K562 (cell line): ENCODE results near the gene BAIAP2. TPM values are rescaled to one million over a fixed set of nuclear protein-coding genes. Genes with fewer than 3 reads are reported as not detected.

ENCODE experiments used
- ATAC-seq: fragments of 200-7000 bp; cut with Tn5 transposase; 3 replicates; pipeline ENCODE4 v1.9.1; 2020; ENCODE audit warnings: moderate library complexity
- BruUV-seq: library from RNA; stranded (reverse); fragments of 400-500 nt; replicated peaks from 2 replicates; lab custom pipeline; 2021; lab: Mats Ljungman, UMichigan
- CTCF ChIA-PET: fragments of 300-600 bp; formaldehyde crosslinking; extraction: SDS; loops from one replicate; lab custom pipeline; 2021; ENCODE audit warnings: low intra/inter-chr PET ratio; lab: Yijun Ruan, JAX
- POLR2A ChIA-PET: fragments of 300-600, 350-650 bp; sonication (Branson Sonifier 250); formaldehyde crosslinking; extraction: SDS; loops from one replicate; lab custom pipeline; 2021; ENCODE audit warnings: antibody characterized with exemption, inconsistent platforms; lab: Yijun Ruan, JAX
- DNase-seq, 4 experiments: peaks; one replicate each; pipeline versions ENCODE4 v3.0.0 to v3.0.0-alpha.2; 2011 to 2018; ENCODE audit warnings: low spot score in 3 of 4, mixed read lengths in 3 of 4; ENCODE audit errors: extremely low read depth in 1 of 4
- FAIRE-seq: peaks from 2 replicates; lab custom pipeline; 2011; peaks lifted over from hg19 to GRCh38; lab: Jason Lieb, UNC
- H2AFZ ChIP-seq: 2 replicates; pipeline ENCODE4 v1.6.0; 2011; ENCODE audit warnings: low read depth, low read length, control low read depth, inconsistent platforms
- H3K27ac ChIP-seq: fragments of 200-600 bp; 3 replicates; pipeline ENCODE4 v1.8.0; 2011; ENCODE audit warnings: low read depth, mild to moderate bottlenecking, control low read depth, inconsistent platforms, low read length, moderate library complexity, mixed read lengths; ENCODE audit errors: extremely low read depth
- H3K27me3 ChIP-seq, 2 experiments: fragments of 300-600 bp in 1 of 2; 2 replicates in 1 of 2; 3 replicates in 1 of 2; pipeline versions ENCODE4 v1.6.0 to v1.8.0; 2011; ENCODE audit warnings: inconsistent platforms in 2 of 2, low read length in 2 of 2, mild to moderate bottlenecking in 1 of 2, mixed read lengths in 1 of 2, moderate library complexity in 1 of 2; ENCODE audit not compliant: control insufficient read depth in 2 of 2, insufficient read depth in 2 of 2
- H3K36me3 ChIP-seq: fragments of 300-600 bp; 3 replicates; pipeline ENCODE4 v1.8.0; 2011; ENCODE audit warnings: mild to moderate bottlenecking, low read length, inconsistent platforms; ENCODE audit not compliant: control insufficient read depth, insufficient read depth
- H3K4me1 ChIP-seq, 2 experiments: fragments of 200-600 bp in 1 of 2; replicated peaks in 1 of 2; 2 replicates in 1 of 2; 3 replicates in 1 of 2; pipeline versions ENCODE4 v1.5.1 to v1.8.0; 2011; ENCODE audit warnings: inconsistent platforms in 2 of 2, low read length in 2 of 2, mild to moderate bottlenecking in 1 of 2, mixed read lengths in 1 of 2, moderate library complexity in 1 of 2; ENCODE audit not compliant: control insufficient read depth in 2 of 2, insufficient read depth in 2 of 2
- H3K4me2 ChIP-seq: 2 replicates; pipeline ENCODE4 v1.6.1; 2011; ENCODE audit warnings: low read length, control low read depth, inconsistent platforms, mixed read lengths; ENCODE audit not compliant: insufficient read depth
- H3K4me3 ChIP-seq: fragments of 200-600 bp; sonication (generic), shearing (Covaris generic); 2 replicates; pipeline ENCODE4 v1.5.1; 2016; ENCODE audit warnings: control low read depth, inconsistent platforms
- H3K79me2 ChIP-seq: fragments of 200-600 bp; 3 replicates; pipeline ENCODE4 v1.8.0; 2011; ENCODE audit warnings: low read length, inconsistent platforms; ENCODE audit not compliant: control insufficient read depth, insufficient read depth
- H3K9ac ChIP-seq, 2 experiments: 2 replicates each; pipeline versions ENCODE4 v1.6.0 to v1.6.1; 2011; ENCODE audit warnings: low read depth in 2 of 2, low read length in 2 of 2, control low read depth in 1 of 2, inconsistent platforms in 1 of 2, mild to moderate bottlenecking in 1 of 2, mixed read lengths in 1 of 2; ENCODE audit not compliant: insufficient read depth in 1 of 2
- H3K9me1 ChIP-seq: one replicate; pipeline ENCODE4 v1.6.0; 2011; ENCODE audit warnings: inconsistent platforms, mild to moderate bottlenecking, low read length, moderate library complexity; ENCODE audit not compliant: control insufficient read depth, insufficient read depth
- H3K9me3 ChIP-seq: replicated peaks from 2 replicates; pipeline ENCODE4 v1.5.1; 2011; ENCODE audit warnings: low read depth, low read length, inconsistent platforms; ENCODE audit not compliant: control insufficient read depth, insufficient read depth
- H4K20me1 ChIP-seq: replicated peaks from 2 replicates; pipeline ENCODE4 v1.6.1; 2011; ENCODE audit warnings: low read length, inconsistent platforms, mixed read lengths; ENCODE audit not compliant: control insufficient read depth, insufficient read depth
- BACH1 ChIP-seq: fragments of 200-800 bp; sonication (Bioruptor generic); IDR thresholded peaks from 2 replicates; pipeline ENCODE4 v1.6.1; 2016; ENCODE audit warnings: missing genetic modification characterization, missing compliant biosample characterization
- CHD4 ChIP-seq: fragments of 200-600 bp; sonication (generic); IDR thresholded peaks from 3 replicates; pipeline ENCODE4 v1.6.1; 2012; ENCODE audit warnings: low read depth, mild to moderate bottlenecking, mixed read lengths, low read length, inconsistent platforms; ENCODE audit not compliant: insufficient read depth, insufficient replicate concordance, poor library complexity, severe bottlenecking
- KLF10 ChIP-seq: fragments of 250-450 bp; sonication (Bioruptor Pico); IDR thresholded peaks from 2 replicates; pipeline ENCODE4 v1.6.1; 2021; ENCODE audit warnings: matching md5 sums
- MECOM ChIP-seq: fragments of 250-450 bp; sonication (Bioruptor Pico); IDR thresholded peaks from 2 replicates; pipeline ENCODE4 v1.8.0; 2022; ENCODE audit warnings: inconsistent platforms
- NR0B1 ChIP-seq: fragments of 450-650 bp; IDR thresholded peaks from one replicate; pipeline ENCODE4 v1.6.1; 2018; ENCODE audit warnings: mild to moderate bottlenecking, moderate library complexity; ENCODE audit not compliant: partially characterized antibody
- PML ChIP-seq: IDR thresholded peaks from 2 replicates; pipeline ENCODE4 v1.6.1; 2012; ENCODE audit warnings: low read length, inconsistent platforms
- POLR2B ChIP-seq: fragments of 450-650 bp; IDR thresholded peaks from 2 replicates; pipeline ENCODE4 v1.6.1; 2018; ENCODE audit warnings: low read depth; ENCODE audit not compliant: partially characterized antibody
- TEAD2 ChIP-seq: fragments of 450-650 bp; IDR thresholded peaks from 2 replicates; pipeline ENCODE4 v1.6.1; 2016; ENCODE audit warnings: missing genetic modification characterization, control low read depth, missing compliant biosample characterization
- ZBTB49 ChIP-seq: sonication (generic); formaldehyde crosslinking; IDR thresholded peaks from 2 replicates; pipeline ENCODE4 v1.8.0; 2022; ENCODE audit warnings: missing genetic modification reagents, mild to moderate bottlenecking, borderline replicate concordance
- ZNF436 ChIP-seq: fragments of 250-450, 450-650 bp; sonication (Bioruptor Pico); formaldehyde crosslinking; IDR thresholded peaks from 2 replicates; pipeline ENCODE4 v1.7.0; 2020; ENCODE audit warnings: mild to moderate bottlenecking
- ZNF583 ChIP-seq: fragments of 250-450 bp; sonication (Bioruptor Pico); IDR thresholded peaks from 2 replicates; pipeline ENCODE4 v1.4.0; 2020
- WGBS: fragments of 100-300 bp; shearing (Covaris generic); methylation state at CpG from one replicate; pipeline ENCODE4 v1.1.6; 2016; ENCODE audit warnings: low coverage, mixed read lengths; ENCODE audit not compliant: insufficient coverage; ENCODE audit errors: missing lambda C conversion rate; 5-methylcytosine and 5-hydroxymethylcytosine counted together
- in situ Hi-C: fragments of 300-500 bp; cut with MboI; formaldehyde crosslinking; loops from 4 replicates; pipeline ENCODE4 v1.15.0; 2018; ENCODE audit warnings: inconsistent platforms, mixed read lengths
- intact Hi-C: fragments of 100-400 bp; cut with micrococcal nuclease; formaldehyde crosslinking; loops from 2 replicates; pipeline ENCODE4 v1.14.2; 2022
- polyA plus RNA-seq, 8 experiments: library from polyadenylated mRNA; depleted of rRNA in 4 of 8; stranded (reverse) in 5 of 8; unstranded in 3 of 8; fragments of >200 nt; fragmentation: Nextera tagmentation in 2 of 8; fragmentation: Illumina TruSeq in 1 of 8; extraction: Ambion mirVana in 2 of 8; extraction: Trizol in 1 of 8; gene quantifications; 2 replicates each; pipeline versions ENCODE4 v1.2.1 to v1.2.3, GENCODE V29; 2011 to 2014; ENCODE audit warnings: inconsistent platforms in 1 of 8, missing spikeins in 1 of 8
- total RNA-seq, 7 experiments: library from RNA; depleted of rRNA in 6 of 7; stranded (reverse); fragments of >200 nt in 6 of 7; fragmentation: Illumina TruSeq in 2 of 7; extraction: Trizol in 2 of 7; gene quantifications; 2 replicates each; pipeline versions ENCODE4 v1.2.1 to v1.2.3, GENCODE V29; 2011 to 2021; ENCODE audit warnings: low replicate concordance in 1 of 7
- TF ChIP-seq, protein P1 (sequence below): fragments of 150-350 bp; IDR thresholded peaks from 2 replicates; pipeline ENCODE4 v1.6.1; 2014; ENCODE audit warnings: low read depth, mild to moderate bottlenecking, low read length, borderline replicate concordance

BAIAP2 gene
- total and polyA plus RNA-seq, 9 of the 15 experiments (the other 6 are each of a cell fraction or from before 2014, with no cell fraction given) = 2.3 to 51.6 (median 18.4) TPM

GRCh38 chr17:81151278-81151677 is 116.3 kb downstream of the BAIAP2 start:
- no peak overlapping the region for H3K4me3 ChIP-seq
- H3K9me3 ChIP-seq = no peaks in the 10 kb centered on the region
- H4K20me1 ChIP-seq = no peaks in the 10 kb centered on the region
- in situ Hi-C loops (no loop called here), intact Hi-C loops (no loop called here)
- no TSS peak for BruUV-seq
- no peak overlapping the region for H3K4me2 ChIP-seq
- WGBS = 31% methylated on average over 3 of the region's 13 CpGs
- FAIRE-seq (no peak), ATAC-seq (no peak), DNase-seq (no peak)
- H3K4me1 ChIP-seq = peaks cover 6 to 19% of the 10 kb centered on the region in 2 experiments; a peak in 3 of 5 replicates
- no peaks in the 10 kb centered on the region for H3K9me1 ChIP-seq
- CTCF ChIA-PET = no interaction called here
- peaks cover 18 to 62% of the 10 kb centered on the region in 2 experiments; a peak in 4 of 5 replicates for H3K27me3 ChIP-seq
- no peak overlapping the region for H3K27ac ChIP-seq
- TF ChIP-seq KLF10 = no peak
- TF ChIP-seq POLR2B = no peak
- TF ChIP-seq, protein P1, sequence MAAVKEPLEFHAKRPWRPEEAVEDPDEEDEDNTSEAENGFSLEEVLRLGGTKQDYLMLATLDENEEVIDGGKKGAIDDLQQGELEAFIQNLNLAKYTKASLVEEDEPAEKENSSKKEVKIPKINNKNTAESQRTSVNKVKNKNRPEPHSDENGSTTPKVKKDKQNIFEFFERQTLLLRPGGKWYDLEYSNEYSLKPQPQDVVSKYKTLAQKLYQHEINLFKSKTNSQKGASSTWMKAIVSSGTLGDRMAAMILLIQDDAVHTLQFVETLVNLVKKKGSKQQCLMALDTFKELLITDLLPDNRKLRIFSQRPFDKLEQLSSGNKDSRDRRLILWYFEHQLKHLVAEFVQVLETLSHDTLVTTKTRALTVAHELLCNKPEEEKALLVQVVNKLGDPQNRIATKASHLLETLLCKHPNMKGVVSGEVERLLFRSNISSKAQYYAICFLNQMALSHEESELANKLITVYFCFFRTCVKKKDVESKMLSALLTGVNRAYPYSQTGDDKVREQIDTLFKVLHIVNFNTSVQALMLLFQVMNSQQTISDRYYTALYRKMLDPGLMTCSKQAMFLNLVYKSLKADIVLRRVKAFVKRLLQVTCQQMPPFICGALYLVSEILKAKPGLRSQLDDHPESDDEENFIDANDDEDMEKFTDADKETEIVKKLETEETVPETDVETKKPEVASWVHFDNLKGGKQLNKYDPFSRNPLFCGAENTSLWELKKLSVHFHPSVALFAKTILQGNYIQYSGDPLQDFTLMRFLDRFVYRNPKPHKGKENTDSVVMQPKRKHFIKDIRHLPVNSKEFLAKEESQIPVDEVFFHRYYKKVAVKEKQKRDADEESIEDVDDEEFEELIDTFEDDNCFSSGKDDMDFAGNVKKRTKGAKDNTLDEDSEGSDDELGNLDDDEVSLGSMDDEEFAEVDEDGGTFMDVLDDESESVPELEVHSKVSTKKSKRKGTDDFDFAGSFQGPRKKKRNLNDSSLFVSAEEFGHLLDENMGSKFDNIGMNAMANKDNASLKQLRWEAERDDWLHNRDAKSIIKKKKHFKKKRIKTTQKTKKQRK = no peak
- TF ChIP-seq PML = no peak
- TF ChIP-seq BACH1 (tag) = no peak
- TF ChIP-seq MECOM (CRISPR knock-in tag) = no peak
- no peak for TF ChIP-seq ZNF583 (CRISPR knock-in tag)
- no peak for TF ChIP-seq NR0B1
- TF ChIP-seq ZNF436 (CRISPR knock-in tag) = no peak
- TF ChIP-seq CHD4 = no peak
- TF ChIP-seq TEAD2 = no peak
- TF ChIP-seq ZBTB49 (CRISPR knock-in tag) = no peak
- no peak overlapping the region for H2AFZ ChIP-seq
- no peaks in the 10 kb centered on the region for H3K79me2 ChIP-seq
- no peaks in the 10 kb centered on the region for H3K36me3 ChIP-seq
- POLR2A ChIA-PET = interaction anchor here (3.7 kb wide), 1 partner anchor 8 kb away, joined by 15 read pairs; no protein-coding TSS in a partner anchor
- H3K9ac ChIP-seq = no peak overlapping the region
